ENCODE measurements around the gene GRK4. TPM values are rescaled to one million over a fixed set of nuclear protein-coding genes. Genes with fewer than 3 reads are reported as not detected.
A peak's percentile ranks its signal among the peaks of the same experiment; 100 is the strongest.
"Not testable (repeated sequence)": the region's sequence is repeated elsewhere in the genome, so short reads cannot be mapped to it uniquely, and the experiment has no call there.

GRK4 gene
- total RNA-seq, 5 donors from 2014 or later (not counting 1 experiment from before 2014, with no cell fraction given), result 1.8 to 4.8 (median 2.5) TPM

GRCh38 chr4:2955186-2956044, 8.0 kb upstream of the GRK4 start:
- WGBS (ENCODE audit: insufficient coverage), result 96% methylated on average over 12 of the region's 44 CpGs
- Mint-ChIP-seq H3K36me3 (peaks cover 56% of the 10 kb centered on the region), H3K27ac (peak overlapping the region in 1 of 2 donors; percentile 61), H3K4me1 (peaks cover 36 to 49% (median 44%) of the 10 kb centered on the region in 3 donors)
- not testable (repeated sequence) for H3K9me3 ChIP-seq; ATAC-seq (replicated peaks in 1 of 4); H3K4me3 ChIP-seq (ENCODE audit: control insufficient read depth in 1 of 2, extremely low read depth in 1 of 2, low read length in 1 of 2); DNase-seq; H3K27me3 Mint-ChIP-seq; H3K4me3 Mint-ChIP-seq; H3K9me3 Mint-ChIP-seq; H3K27me3 ChIP-seq (replicated peaks in 1 of 2; ENCODE audit: control insufficient read depth in 2 of 2, extremely low read depth in 1 of 2, insufficient read depth in 2 of 2, low read length in 1 of 2)
- H3K4me1 ChIP-seq (ENCODE audit: control insufficient read depth in 1 of 2, extremely low read depth in 1 of 2, insufficient read depth in 2 of 2, low read length in 2 of 2), result peaks cover 0 to 27% of the 10 kb centered on the region in 2 experiments
- CTCF ChIA-PET, result interaction anchor here in 1 of 2 donors (0.6 to 0.8 kb wide), 3 partner anchors 19 to 1771 kb away, joined by 3 to 5 read pairs (median 3); no protein-coding TSS in a partner anchor
- peak overlapping the region; percentile 68 for H3K27ac ChIP-seq (ENCODE audit: low read length)
- POLR2A ChIA-PET, result interaction anchor here in 1 of 2 donors (0.6 kb wide), 1 partner anchor 170 kb away, joined by 9 read pairs; no protein-coding TSS in a partner anchor
- H3K36me3 ChIP-seq (ENCODE audit: control insufficient read depth in 2 of 2, extremely low read depth in 1 of 2, insufficient read depth in 1 of 2, low read length in 1 of 2), result peaks cover 10 to 81% of the 10 kb centered on the region in 2 donors

- H3K9me3 Mint-ChIP-seq, result no peaks in the 10 kb centered on the region
- ATAC-seq (replicated peaks in 1 of 4) (no peak), DNase-seq (no peak)
- H3K27me3 Mint-ChIP-seq, result no peaks in the 10 kb centered on the region
- H3K27ac Mint-ChIP-seq, result peak overlapping the region in 1 of 2 donors; percentile 42
- POLR2A ChIA-PET, result no interaction called here
- WGBS (ENCODE audit: insufficient coverage), result 86% methylated on average over 8 of the region's 9 CpGs
- H3K4me3 Mint-ChIP-seq, result no peak overlapping the region
- H3K27ac ChIP-seq (ENCODE audit: low read length), result no peak overlapping the region
- H3K4me1 ChIP-seq (ENCODE audit: control insufficient read depth in 1 of 2, extremely low read depth in 1 of 2, insufficient read depth in 2 of 2, low read length in 2 of 2), result peaks cover 3 to 43% of the 10 kb centered on the region in 2 experiments
- peaks cover 49 to 61% (median 56%) of the 10 kb centered on the region in 3 donors for H3K4me1 Mint-ChIP-seq
- H3K9me3 ChIP-seq, result no peaks in the 10 kb centered on the region
- peaks cover 32% of the 10 kb centered on the region for H3K36me3 Mint-ChIP-seq
- no peaks in the 10 kb centered on the region for H3K27me3 ChIP-seq (replicated peaks in 1 of 2; ENCODE audit: control insufficient read depth in 2 of 2, extremely low read depth in 1 of 2, insufficient read depth in 2 of 2, low read length in 1 of 2)
- H3K4me3 ChIP-seq (ENCODE audit: control insufficient read depth in 1 of 2, extremely low read depth in 1 of 2, low read length in 1 of 2), result no peak overlapping the region
- H3K36me3 ChIP-seq (ENCODE audit: control insufficient read depth in 2 of 2, extremely low read depth in 1 of 2, insufficient read depth in 1 of 2, low read length in 1 of 2), result peaks cover 7 to 52% of the 10 kb centered on the region in 2 donors
- CTCF ChIA-PET, result no interaction called here
Measured at GRCh38 chr4:2958446-2958845, 4.9 kb upstream of the GRK4 start.

- not testable (repeated sequence) for H3K27me3 Mint-ChIP-seq; ATAC-seq (replicated peaks in 1 of 4); H3K9me3 Mint-ChIP-seq; DNase-seq; H3K4me3 ChIP-seq (ENCODE audit: control insufficient read depth in 1 of 2, extremely low read depth in 1 of 2, low read length in 1 of 2); H3K27ac Mint-ChIP-seq; H3K27ac ChIP-seq (ENCODE audit: low read length); H3K4me3 Mint-ChIP-seq; H3K27me3 ChIP-seq (replicated peaks in 1 of 2; ENCODE audit: control insufficient read depth in 2 of 2, extremely low read depth in 1 of 2, insufficient read depth in 2 of 2, low read length in 1 of 2); H3K9me3 ChIP-seq
- CTCF ChIA-PET, result interaction anchor here in 1 of 2 donors (0.7 to 0.8 kb wide), 2 partner anchors 9 to 81 kb away, joined by 3 to 4 read pairs; no protein-coding TSS in a partner anchor
- peaks cover 47 to 54% (median 52%) of the 10 kb centered on the region in 3 donors for H3K4me1 Mint-ChIP-seq
- Histone ChIP-seq H3K4me1 (ENCODE audit: control insufficient read depth in 1 of 2, extremely low read depth in 1 of 2, insufficient read depth in 2 of 2, low read length in 2 of 2) (peaks cover 7 to 40% of the 10 kb centered on the region in 2 experiments), H3K36me3 (ENCODE audit: control insufficient read depth in 2 of 2, extremely low read depth in 1 of 2, insufficient read depth in 1 of 2, low read length in 1 of 2) (peaks cover 3 to 36% of the 10 kb centered on the region in 2 donors)
- POLR2A ChIA-PET, result interaction anchor here in 1 of 2 donors (0.6 kb wide), 1 partner anchor 119 kb away, joined by 3 read pairs; no protein-coding TSS in a partner anchor
- peaks cover 18% of the 10 kb centered on the region for H3K36me3 Mint-ChIP-seq
- WGBS (ENCODE audit: insufficient coverage), result no CpG with 5 or more reads among the region's 4 CpGs
Measured at GRCh38 chr4:2960450-2960849, 2.9 kb upstream of the GRK4 start.

GRCh38 chr4:2961421-2961810, 2.0 kb upstream of the GRK4 start:
- Histone ChIP-seq H3K36me3 (ENCODE audit: control insufficient read depth in 2 of 2, extremely low read depth in 1 of 2, insufficient read depth in 1 of 2, low read length in 1 of 2) (peaks cover 0 to 26% of the 10 kb centered on the region in 2 donors), H3K27ac (ENCODE audit: low read length) (peak overlapping the region; percentile 49), H3K4me3 (ENCODE audit: control insufficient read depth in 1 of 2, extremely low read depth in 1 of 2, low read length in 1 of 2) (peak overlapping the region in 1 of 2 donors; percentile 75), H3K9me3 (no peaks in the 10 kb centered on the region), H3K27me3 (replicated peaks in 1 of 2; ENCODE audit: control insufficient read depth in 2 of 2, extremely low read depth in 1 of 2, insufficient read depth in 2 of 2, low read length in 1 of 2) (peaks cover 0 to 2% of the 10 kb centered on the region in 2 experiments), H3K4me1 (ENCODE audit: control insufficient read depth in 1 of 2, extremely low read depth in 1 of 2, insufficient read depth in 2 of 2, low read length in 2 of 2) (peaks cover 7 to 33% of the 10 kb centered on the region in 2 experiments)
- no peaks in the 10 kb centered on the region for H3K9me3 Mint-ChIP-seq
- DNase-seq, result peak in 3 of 35 experiments; percentile 13 to 33 (median 17)
- peaks cover 46 to 49% (median 47%) of the 10 kb centered on the region in 3 donors for H3K4me1 Mint-ChIP-seq
- ATAC-seq (replicated peaks in 1 of 4), result no peak
- H3K36me3 Mint-ChIP-seq, result peaks cover 13% of the 10 kb centered on the region
- H3K27ac Mint-ChIP-seq, result peak overlapping the region; percentile 70 to 86
- ChIA-PET POLR2A (no interaction called here), CTCF (interaction anchor here in 1 of 2 donors (0.6 to 2.2 kb wide), 2 partner anchors 25 to 119 kb away, joined by 3 to 8 read pairs; no protein-coding TSS in a partner anchor)
- H3K4me3 Mint-ChIP-seq, result peak overlapping the region; percentile 78 to 84 (median 82)
- 36% methylated on average over 8 of the region's 8 CpGs for WGBS (ENCODE audit: insufficient coverage)
- no peaks in the 10 kb centered on the region for H3K27me3 Mint-ChIP-seq

- CTCF ChIA-PET, result interaction anchor here in 1 of 2 donors (1.0 to 2.2 kb wide), 2 partner anchors 26 to 198 kb away, joined by 3 to 8 read pairs; no protein-coding TSS in a partner anchor
- Mint-ChIP-seq H3K36me3 (peaks cover 10% of the 10 kb centered on the region), H3K9me3 (no peaks in the 10 kb centered on the region), H3K27me3 (no peaks in the 10 kb centered on the region), H3K27ac (peak overlapping the region; percentile 70 to 86), H3K4me1 (peaks cover 43 to 47% (median 47%) of the 10 kb centered on the region in 3 donors), H3K4me3 (peak overlapping the region; percentile 78 to 84 (median 82))
- DNase-seq, result peak in 20 of 35 experiments; percentile 6 to 57 (median 32)
- H3K4me3 ChIP-seq (ENCODE audit: control insufficient read depth in 1 of 2, extremely low read depth in 1 of 2, low read length in 1 of 2), result peak overlapping the region; percentile 75 to 81
- peak overlapping the region; percentile 71 for H3K27ac ChIP-seq (ENCODE audit: low read length)
- peak in 2 of 4 experiments; percentile 6 to 24 for ATAC-seq (replicated peaks in 1 of 4)
- WGBS (ENCODE audit: insufficient coverage), result 30% methylated on average over 2 of the region's 14 CpGs
- peaks cover 7 to 31% of the 10 kb centered on the region in 2 experiments for H3K4me1 ChIP-seq (ENCODE audit: control insufficient read depth in 1 of 2, extremely low read depth in 1 of 2, insufficient read depth in 2 of 2, low read length in 2 of 2)
- H3K36me3 ChIP-seq (ENCODE audit: control insufficient read depth in 2 of 2, extremely low read depth in 1 of 2, insufficient read depth in 1 of 2, low read length in 1 of 2), result peaks cover 0 to 21% of the 10 kb centered on the region in 2 donors
- no peaks in the 10 kb centered on the region for H3K9me3 ChIP-seq
- H3K27me3 ChIP-seq (replicated peaks in 1 of 2; ENCODE audit: control insufficient read depth in 2 of 2, extremely low read depth in 1 of 2, insufficient read depth in 2 of 2, low read length in 1 of 2), result peaks cover 0 to 2% of the 10 kb centered on the region in 2 experiments
- POLR2A ChIA-PET, result interaction anchor here (0.5 to 0.8 kb wide), 3 partner anchors 13 to 844 kb away, joined by 3 to 4 read pairs (median 4); no protein-coding TSS in a partner anchor
Measured at GRCh38 chr4:2961811-2962441, 1.4 kb upstream of the GRK4 start.
